HG03103 (cell line): ENCODE measurements around the gene ACE.

Experiments
- ATAC-seq: cut with Tn5 transposase; IDR thresholded peaks from one replicate; pipeline ENCODE4 v1.9.1; 2021; ENCODE audit warnings: low read depth; ENCODE audit not compliant: unreplicated experiment

Gene ACE

DNA sequence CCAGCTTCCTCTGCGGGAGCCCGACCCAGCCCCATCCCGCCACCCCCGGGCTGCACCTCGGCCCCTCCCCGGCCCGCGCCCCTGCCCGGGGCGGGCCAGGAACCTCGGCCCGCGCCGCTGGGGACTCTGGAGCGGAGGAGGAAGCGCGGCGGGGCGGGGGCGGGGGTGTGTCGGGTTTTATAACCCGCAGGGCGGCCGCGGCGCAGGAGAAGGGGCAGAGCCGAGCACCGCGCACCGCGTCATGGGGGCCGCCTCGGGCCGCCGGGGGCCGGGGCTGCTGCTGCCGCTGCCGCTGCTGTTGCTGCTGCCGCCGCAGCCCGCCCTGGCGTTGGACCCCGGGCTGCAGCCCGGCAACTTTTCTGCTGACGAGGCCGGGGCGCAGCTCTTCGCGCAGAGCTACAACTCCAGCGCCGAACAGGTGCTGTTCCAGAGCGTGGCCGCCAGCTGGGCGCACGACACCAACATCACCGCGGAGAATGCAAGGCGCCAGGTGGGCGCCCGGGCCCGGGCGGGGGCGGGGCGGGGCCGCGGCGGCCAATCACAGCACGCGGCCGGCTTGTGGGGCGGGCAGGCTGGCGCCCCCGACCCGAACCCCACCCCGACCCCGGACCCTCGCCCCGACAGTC lies at the start of gene ACE:
ACE (plus strand) TSS at position 208 of the 626 bp plus-strand sequence; CDS start at position 242, 34 bp downstream.
- no peak for ATAC-seq

- ATAC-seq, result no peak
Measured at GRCh38 chr17:63429766-63430165, 47.1 kb upstream of the ACE start.

GRCh38 chr17:63430223-63430622 lies 46.6 kb upstream of the ACE start:
- no peak for ATAC-seq

DNA sequence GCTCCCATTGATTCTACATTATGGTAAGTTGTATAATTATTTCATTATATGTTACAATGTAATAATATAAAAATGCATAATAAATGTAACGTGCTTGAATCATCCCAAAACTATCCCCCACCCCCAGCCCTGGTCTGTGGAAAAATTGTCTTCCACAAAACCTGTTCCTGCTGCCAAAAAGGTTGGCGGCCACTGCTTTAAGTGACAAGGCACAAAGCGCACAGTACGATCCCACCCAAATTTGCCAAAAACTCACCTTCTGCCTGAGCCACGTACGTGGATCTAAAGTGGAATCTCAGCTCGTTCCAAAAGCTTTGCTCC lies 45.3 kb upstream of the ACE start:
- ATAC-seq, result no peak

- no peak for ATAC-seq
Measured at GRCh38 chr17:63431939-63432804, 44.7 kb upstream of the ACE start.

- ATAC-seq, result no peak
Measured at GRCh38 chr17:63433746-63434591, 42.9 kb upstream of the ACE start.

GRCh38 chr17:63434951-63435571 lies 41.8 kb upstream of the ACE start:
- ATAC-seq, result no peak

DNA sequence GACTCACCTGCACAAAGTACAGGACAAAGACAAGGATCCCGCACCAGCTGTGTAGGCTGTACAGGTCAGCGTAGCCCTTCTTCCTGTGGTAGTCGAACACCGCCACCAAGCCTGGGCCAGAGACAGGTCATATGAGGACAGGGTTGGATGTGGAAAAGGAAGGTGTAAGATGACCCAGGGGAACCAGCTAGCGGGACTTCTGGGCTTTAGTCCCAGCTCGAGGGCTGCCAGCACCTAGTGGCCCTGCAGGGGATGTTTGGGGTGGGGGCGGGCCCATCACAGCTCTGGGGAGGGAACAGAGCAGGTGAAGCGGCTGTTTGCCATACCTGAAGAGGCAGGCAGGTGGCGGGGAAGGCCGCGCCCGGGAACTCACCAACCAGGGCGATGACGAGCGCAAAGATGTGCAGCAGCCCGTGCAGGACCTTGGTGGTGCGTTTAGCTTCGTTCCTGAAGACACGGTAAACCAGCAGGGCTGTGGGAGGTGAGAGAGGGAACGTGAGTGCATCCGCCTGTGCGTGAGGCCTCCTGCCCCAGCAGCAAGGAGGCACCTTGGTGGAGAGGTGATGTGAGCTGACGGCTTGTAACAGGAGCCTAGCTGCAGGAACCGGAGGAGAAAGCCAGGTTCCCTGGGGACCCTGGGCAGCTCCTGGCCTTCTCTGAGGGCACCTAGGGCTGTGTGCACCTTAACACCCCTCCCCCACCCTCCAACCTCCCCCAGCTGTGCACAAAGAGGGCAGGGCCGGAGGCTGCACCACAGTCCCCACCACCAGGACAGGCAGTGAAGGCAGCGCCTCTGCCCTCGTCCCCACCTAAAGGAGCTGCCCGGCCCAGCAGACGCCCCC lies 41.0 kb upstream of the ACE start:
- no peak for ATAC-seq

- no peak for ATAC-seq
Measured at GRCh38 chr17:63436523-63437110, 40.2 kb upstream of the ACE start.

DNA sequence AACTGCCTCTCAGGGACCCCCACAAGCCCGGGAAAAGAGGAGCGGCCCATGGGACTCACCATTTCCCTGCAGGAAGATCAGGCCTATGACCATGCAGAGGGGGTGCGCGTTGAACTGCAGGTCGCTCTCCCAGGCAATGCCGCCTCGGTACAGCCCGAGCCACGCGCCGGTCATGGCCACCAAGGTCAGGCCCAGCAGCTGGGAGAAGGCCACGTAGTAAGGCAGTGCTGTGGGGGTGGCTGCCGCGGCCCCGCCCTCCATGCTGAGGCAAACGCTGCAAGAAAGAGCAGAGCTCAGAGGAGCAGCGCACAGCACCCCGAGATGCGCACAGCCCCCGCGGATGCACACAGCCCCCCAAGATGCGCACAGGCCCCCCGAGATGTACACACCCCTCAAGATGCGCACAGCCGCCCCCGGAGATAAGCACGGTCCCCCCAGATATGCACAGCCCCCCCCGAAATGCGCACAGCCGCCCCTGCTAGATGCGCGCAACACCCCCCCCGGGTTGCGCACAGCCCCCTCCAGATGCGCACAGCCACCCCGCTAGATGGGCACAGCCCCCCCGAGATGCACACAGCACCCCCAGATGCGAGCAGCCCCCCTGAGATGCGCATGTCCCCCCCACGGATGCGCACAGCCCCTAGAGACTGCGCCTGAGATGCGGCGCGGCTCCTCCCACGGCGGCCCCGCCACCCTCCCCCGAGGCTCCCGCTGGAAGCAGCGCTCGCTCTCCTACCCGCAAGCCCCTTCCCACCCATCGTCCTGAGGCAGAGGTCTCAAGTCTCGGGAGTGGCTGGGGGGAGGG lies 39.4 kb upstream of the ACE start:
- ATAC-seq, result no peak

DNA sequence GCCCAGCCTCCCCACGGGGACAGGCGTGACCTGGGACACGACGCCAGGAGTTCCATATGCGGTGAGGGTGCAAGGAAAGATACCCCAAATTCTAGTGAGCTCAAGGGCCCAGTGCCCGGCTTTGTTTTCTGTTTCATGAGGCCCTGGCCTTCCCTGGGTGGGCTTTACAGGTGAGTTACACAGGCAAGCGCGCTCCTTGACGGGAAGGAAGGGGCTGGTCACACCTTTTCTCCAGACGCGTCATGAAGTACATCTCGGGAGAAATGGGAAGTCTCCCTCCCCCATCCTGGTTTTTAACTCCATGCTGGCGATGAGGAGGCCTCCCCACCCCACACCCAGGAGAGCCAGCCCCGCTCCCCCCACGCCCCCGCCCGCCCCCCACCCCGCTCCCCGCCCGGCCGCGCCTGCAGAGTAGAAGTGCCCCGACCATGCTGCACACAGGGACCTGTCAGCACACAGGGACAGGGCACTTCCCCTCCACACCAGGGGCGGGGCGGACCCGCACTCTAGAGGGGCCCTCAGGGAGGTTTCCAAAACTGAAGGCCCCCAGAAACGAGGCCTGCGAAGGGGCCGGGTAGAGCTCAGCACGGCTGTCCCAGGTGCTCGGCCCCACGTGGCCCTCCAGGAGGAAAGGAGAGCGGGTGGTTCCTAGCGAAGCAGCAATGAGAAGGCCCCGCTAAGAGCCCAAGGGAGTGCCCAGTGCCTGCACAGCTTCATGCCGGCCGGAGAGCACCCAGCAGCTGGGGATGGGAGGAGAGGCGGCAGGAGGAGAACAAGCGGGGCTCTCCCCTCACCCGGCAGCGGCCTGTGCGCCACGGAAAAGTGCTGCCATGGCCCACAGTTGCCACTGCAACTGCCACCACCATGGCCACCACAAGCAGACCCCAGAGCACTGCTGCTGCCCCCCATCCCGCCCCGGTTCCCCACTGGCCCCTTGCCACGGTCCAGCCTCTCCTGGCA lies 38.5 kb upstream of the ACE start:
- no peak for ATAC-seq

- no peak for ATAC-seq
Measured at GRCh38 chr17:63439687-63440086, 37.2 kb upstream of the ACE start.

DNA sequence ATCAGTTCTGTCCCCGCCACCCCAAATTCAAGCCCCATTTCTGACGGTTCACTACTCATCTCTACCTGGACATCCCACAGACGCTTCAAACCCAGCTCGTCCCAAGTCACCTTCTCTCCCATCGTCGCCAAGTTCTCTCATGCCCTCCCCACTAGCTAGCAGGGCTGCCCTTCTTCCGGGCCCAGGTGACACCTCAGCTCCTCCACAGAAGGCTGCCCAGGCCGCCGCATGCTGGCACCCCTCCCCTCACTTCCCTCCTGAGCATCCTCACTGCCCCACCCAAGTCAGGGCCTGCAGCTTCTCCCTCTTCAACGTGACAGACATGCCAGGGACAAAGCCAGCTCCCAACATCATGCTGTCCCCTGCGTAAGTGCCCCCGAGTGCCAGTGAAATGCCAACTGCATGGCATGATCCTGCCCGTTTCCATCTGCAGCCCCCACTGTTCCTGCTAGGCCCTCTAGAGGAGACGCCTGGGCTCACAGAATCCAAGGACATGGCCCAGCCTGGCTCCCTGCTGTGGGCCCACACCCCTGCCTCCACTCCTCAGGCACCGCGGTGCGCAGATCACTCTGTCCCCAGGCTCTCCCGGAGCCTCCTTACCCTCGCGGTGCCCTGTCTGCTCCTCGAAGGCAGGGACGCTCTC lies 36.6 kb upstream of the ACE start:
- no peak for ATAC-seq

DNA sequence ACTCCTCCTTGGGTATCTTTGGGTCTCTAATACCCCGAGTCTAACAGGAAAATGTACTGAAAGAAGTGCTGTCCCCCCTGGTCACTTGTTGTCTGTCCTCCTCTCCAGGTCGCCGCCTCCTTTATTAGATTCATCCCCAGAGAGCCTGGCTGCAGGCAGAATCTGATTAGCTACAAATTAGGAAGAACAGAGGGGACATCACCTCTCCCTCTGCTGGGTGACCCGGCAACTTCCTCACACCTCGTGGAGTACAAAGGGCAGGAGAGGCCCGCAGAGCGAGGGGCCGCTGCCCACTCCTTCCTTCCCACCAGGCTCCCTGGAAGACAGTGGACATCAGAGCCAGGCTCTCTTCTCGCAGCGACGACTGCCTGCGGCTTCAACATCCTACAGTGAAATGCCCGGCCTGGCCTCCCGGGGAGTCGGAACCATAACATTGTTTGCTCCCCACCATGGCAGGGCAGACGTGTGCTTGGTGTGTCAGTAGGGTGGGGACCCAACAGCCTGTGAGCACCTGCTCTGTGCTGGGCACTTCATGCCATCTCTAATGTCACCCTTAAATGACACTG lies 36.0 kb upstream of the ACE start:
- ATAC-seq, result no peak

- ATAC-seq, result no peak
Measured at GRCh38 chr17:63441654-63442053, 35.2 kb upstream of the ACE start.

DNA sequence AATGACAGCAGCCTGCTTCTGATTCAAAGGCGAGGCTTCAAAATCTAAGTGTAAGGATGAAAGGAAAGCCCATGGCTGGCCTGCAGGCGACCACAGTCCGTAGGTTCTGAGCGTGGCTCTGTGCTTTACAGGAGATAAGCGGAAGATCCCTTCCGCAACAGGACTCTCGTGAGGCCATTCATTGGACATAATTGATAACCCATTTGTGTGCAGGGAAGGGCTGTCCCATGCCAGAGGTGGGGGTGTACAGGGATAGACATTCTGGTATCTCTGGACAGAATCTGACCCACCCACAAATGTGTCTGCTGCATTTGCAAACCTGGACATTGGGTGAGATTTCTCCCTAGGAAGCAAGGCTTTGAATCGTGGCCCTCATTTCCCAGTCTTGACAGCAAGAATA lies 34.8 kb upstream of the ACE start:
- ATAC-seq, result no peak

- ATAC-seq, result no peak
Measured at GRCh38 chr17:63442549-63443035, 34.3 kb upstream of the ACE start.
